ENCODE results near the gene PDCD1.

PDCD1 gene

DNA sequence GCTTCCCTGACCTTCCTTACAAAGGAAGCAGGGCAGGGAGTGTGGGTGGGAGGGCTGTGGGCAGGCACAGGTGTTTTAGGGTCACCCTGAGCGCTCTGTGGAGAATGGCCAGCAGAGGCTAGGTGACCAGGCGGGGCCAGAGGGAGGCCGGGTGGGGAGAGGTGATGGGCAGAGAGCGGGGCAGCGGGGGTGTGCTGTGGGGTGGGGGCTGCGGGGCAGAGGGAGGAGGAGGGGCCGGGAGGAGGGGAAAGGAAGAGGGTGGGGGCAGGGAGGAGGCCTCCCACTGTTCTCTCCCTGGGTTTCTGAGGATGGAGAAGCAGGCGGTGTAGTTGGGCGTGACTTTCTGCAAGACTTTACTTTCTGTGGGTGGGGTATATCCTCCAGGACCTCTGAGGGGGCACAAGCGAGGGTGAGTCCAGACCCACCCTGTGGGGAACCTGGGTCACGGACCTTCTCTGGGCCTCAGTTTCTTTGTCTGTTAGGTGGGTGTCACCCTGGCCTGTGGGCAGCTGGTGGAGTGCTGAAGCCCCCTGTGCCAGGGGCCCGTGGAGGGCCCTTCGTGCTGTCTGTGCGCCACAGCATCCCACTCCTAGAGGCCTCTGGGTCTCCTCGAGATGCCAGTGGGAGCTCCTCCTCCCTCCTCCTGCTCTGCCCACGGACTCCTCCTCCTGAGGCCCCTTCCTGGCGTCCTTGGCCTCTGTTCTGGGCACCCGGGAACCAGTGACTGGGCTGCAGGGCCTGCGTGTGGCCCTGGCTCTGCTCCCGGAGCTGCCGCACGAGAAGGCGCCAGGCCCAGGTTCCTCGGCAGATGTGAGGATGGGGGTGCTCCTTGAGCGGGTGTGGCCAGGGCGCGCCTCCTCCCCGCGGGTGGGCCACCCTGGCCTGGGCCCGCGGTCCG, 56.0 kb downstream of the PDCD1 start (continued):
- TF ChIP-seq ZNF214 (tag by site-specific recombination; IDR thresholded peaks at IDR 0.05; ENCODE audit: borderline replicate concordance): no peak
- no peak for TF ChIP-seq ZNF791 (tag by site-specific recombination; IDR thresholded peaks at IDR 0.05)
- TF ChIP-seq, protein P1, sequence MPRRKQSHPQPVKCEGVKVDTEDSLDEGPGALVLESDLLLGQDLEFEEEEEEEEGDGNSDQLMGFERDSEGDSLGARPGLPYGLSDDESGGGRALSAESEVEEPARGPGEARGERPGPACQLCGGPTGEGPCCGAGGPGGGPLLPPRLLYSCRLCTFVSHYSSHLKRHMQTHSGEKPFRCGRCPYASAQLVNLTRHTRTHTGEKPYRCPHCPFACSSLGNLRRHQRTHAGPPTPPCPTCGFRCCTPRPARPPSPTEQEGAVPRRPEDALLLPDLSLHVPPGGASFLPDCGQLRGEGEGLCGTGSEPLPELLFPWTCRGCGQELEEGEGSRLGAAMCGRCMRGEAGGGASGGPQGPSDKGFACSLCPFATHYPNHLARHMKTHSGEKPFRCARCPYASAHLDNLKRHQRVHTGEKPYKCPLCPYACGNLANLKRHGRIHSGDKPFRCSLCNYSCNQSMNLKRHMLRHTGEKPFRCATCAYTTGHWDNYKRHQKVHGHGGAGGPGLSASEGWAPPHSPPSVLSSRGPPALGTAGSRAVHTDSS (tag by site-specific recombination; IDR thresholded peaks at IDR 0.05): no peak
- no peak for TF ChIP-seq PRDM6 (tag by site-specific recombination; IDR thresholded peaks at IDR 0.05)
- TF ChIP-seq ZNF366 (tag by site-specific recombination; conservative IDR thresholded peaks at IDR 0.05): no peak

- H3K4me1 ChIP-seq (ENCODE audit: control insufficient read depth, insufficient read depth, low read length): no peaks in the 10 kb centered on the region
- H3K4me3 ChIP-seq (ENCODE audit: low read depth, low read length): no peak overlapping the region
- ChIA-PET CTCF (no interaction called here), POLR2A (no interaction called here)
- H3K27ac ChIP-seq (ENCODE audit: extremely low read depth, low read depth, low read length): no peak overlapping the region
- no peaks in the 10 kb centered on the region for H3K9me3 ChIP-seq (ENCODE audit: control insufficient read depth, insufficient read depth, low read depth, low read length)
- no peaks in the 10 kb centered on the region for H3K36me3 ChIP-seq (ENCODE audit: control insufficient read depth in 2 of 2, insufficient read depth in 1 of 2, low read length in 2 of 2)
- TF ChIP-seq, protein P2, sequence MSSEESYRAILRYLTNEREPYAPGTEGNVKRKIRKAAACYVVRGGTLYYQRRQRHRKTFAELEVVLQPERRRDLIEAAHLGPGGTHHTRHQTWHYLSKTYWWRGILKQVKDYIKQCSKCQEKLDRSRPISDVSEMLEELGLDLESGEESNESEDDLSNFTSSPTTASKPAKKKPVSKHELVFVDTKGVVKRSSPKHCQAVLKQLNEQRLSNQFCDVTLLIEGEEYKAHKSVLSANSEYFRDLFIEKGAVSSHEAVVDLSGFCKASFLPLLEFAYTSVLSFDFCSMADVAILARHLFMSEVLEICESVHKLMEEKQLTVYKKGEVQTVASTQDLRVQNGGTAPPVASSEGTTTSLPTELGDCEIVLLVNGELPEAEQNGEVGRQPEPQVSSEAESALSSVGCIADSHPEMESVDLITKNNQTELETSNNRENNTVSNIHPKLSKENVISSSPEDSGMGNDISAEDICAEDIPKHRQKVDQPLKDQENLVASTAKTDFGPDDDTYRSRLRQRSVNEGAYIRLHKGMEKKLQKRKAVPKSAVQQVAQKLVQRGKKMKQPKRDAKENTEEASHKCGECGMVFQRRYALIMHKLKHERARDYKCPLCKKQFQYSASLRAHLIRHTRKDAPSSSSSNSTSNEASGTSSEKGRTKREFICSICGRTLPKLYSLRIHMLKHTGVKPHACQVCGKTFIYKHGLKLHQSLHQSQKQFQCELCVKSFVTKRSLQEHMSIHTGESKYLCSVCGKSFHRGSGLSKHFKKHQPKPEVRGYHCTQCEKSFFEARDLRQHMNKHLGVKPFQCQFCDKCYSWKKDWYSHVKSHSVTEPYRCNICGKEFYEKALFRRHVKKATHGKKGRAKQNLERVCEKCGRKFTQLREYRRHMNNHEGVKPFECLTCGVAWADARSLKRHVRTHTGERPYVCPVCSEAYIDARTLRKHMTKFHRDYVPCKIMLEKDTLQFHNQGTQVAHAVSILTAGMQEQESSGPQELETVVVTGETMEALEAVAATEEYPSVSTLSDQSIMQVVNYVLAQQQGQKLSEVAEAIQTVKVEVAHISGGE (tag by site-specific recombination; conservative IDR thresholded peaks at IDR 0.05; ENCODE audit: low read depth): no peak
- peak; percentile 21; the same call in 1 of the 2 replicates for TF ChIP-seq KLF17 (tag by site-specific recombination; IDR thresholded peaks at IDR 0.05)
- TF ChIP-seq ZNF76 (tag by site-specific recombination; IDR thresholded peaks at IDR 0.05; ENCODE audit: borderline replicate concordance, low read depth): no peak
- no peak for TF ChIP-seq ZNF558 (tag by site-specific recombination; IDR thresholded peaks at IDR 0.05)
- TF ChIP-seq ZNF112 (tag by site-specific recombination; IDR thresholded peaks at IDR 0.05): no peak
- TF ChIP-seq ZNF623 (tag by site-specific recombination; IDR thresholded peaks at IDR 0.05): no peak
- no peak for TF ChIP-seq ZNF580 (tag by site-specific recombination; IDR thresholded peaks at IDR 0.05)
- TF ChIP-seq KLF1 (tag by site-specific recombination; IDR thresholded peaks at IDR 0.05): peak; percentile 51
- TF ChIP-seq, protein P3, sequence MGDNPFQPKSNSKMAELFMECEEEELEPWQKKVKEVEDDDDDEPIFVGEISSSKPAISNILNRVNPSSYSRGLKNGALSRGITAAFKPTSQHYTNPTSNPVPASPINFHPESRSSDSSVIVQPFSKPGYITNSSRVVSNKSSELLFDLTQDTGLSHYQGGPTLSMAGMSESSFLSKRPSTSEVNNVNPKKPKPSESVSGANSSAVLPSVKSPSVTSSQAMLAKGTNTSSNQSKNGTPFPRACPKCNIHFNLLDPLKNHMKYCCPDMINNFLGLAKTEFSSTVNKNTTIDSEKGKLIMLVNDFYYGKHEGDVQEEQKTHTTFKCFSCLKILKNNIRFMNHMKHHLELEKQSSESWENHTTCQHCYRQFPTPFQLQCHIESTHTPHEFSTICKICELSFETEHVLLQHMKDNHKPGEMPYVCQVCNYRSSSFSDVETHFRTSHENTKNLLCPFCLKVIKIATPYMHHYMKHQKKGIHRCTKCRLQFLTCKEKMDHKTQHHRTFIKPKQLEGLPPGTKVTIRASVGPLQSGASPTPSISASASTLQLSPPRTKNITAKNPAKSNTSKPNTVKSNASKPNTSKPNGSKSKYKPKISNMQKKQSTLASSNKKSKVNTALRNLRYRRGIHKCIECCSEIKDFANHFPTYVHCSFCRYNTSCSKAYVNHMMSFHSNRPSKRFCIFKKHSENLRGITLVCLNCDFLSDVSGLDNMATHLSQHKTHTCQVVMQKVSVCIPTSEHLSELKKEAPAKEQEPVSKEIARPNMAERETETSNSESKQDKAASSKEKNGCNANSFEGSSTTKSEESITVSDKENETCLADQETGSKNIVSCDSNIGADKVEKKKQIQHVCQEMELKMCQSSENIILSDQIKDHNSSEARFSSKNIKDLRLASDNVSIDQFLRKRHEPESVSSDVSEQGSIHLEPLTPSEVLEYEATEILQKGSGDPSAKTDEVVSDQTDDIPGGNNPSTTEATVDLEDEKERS (tag by site-specific recombination; IDR thresholded peaks at IDR 0.05): no peak
- TF ChIP-seq TSHZ1 (tag by site-specific recombination; IDR thresholded peaks at IDR 0.05; ENCODE audit: borderline replicate concordance): no peak
- TF ChIP-seq ZNF521 (tag by site-specific recombination; IDR thresholded peaks at IDR 0.05): no peak
- no peak for TF ChIP-seq ZNF239 (tag by site-specific recombination; IDR thresholded peaks at IDR 0.05)
- TF ChIP-seq ZNF560 (tag by site-specific recombination; IDR thresholded peaks at IDR 0.05; ENCODE audit: borderline replicate concordance): no peak
Measured at GRCh38 chr2:241801611-241802420, 56.9 kb downstream of the PDCD1 start.

All from HEK293 (cell line).